Mesenchymal stem cell (in vitro differentiated cells and primary cell): ENCODE measurements around the gene PPM1D.

Experiments
- DNase-seq: peaks from one replicate; pipeline ENCODE4 v3.0.0-alpha.2; 2013
- H2AFZ ChIP-seq: one replicate; pipeline ENCODE4 v1.6.1; 2013; ENCODE audit warnings: low read depth, mild to moderate bottlenecking, control low read depth, inconsistent platforms, low read length, moderate library complexity
- H2AK5ac ChIP-seq: 2 replicates; pipeline ENCODE4 v1.6.1; 2013; ENCODE audit warnings: low read length, moderate library complexity, mild to moderate bottlenecking, inconsistent platforms; ENCODE audit not compliant: severe bottlenecking
- H2BK120ac ChIP-seq: one replicate; pipeline ENCODE4 v1.6.1; 2013; ENCODE audit warnings: low read depth, mild to moderate bottlenecking, inconsistent platforms, low read length, moderate library complexity
- H2BK12ac ChIP-seq, 2 experiments: one replicate each; pipeline ENCODE4 v1.6.1; 2013; ENCODE audit warnings: inconsistent platforms in 2 of 2, low read length in 2 of 2, mild to moderate bottlenecking in 2 of 2, moderate library complexity in 2 of 2, control low read depth in 1 of 2
- H2BK15ac ChIP-seq: one replicate; pipeline ENCODE4 v1.6.1; 2013; ENCODE audit warnings: mild to moderate bottlenecking, low read depth, inconsistent platforms; ENCODE audit not compliant: poor library complexity, severe bottlenecking
- H2BK5ac ChIP-seq: 2 replicates; pipeline ENCODE4 v1.6.1; 2013; ENCODE audit warnings: low read depth, mild to moderate bottlenecking, low read length, control low read depth, inconsistent platforms; ENCODE audit not compliant: poor library complexity, severe bottlenecking
- H3K14ac ChIP-seq, 2 experiments: one replicate each; pipeline ENCODE4 v1.6.1; 2013; ENCODE audit warnings: inconsistent platforms in 2 of 2, low read length in 2 of 2, control low read depth in 1 of 2, mild to moderate bottlenecking in 1 of 2, moderate library complexity in 1 of 2
- H3K18ac ChIP-seq, 2 experiments: one replicate each; pipeline ENCODE4 v1.6.1; 2013; ENCODE audit warnings: inconsistent platforms in 2 of 2, low read length in 2 of 2, control low read depth in 1 of 2, low read depth in 1 of 2, mild to moderate bottlenecking in 1 of 2
- H3K23ac ChIP-seq, 2 experiments: one replicate each; pipeline ENCODE4 v1.6.1; 2013; ENCODE audit warnings: inconsistent platforms in 2 of 2, low read length in 2 of 2, mild to moderate bottlenecking in 2 of 2, moderate library complexity in 2 of 2, control low read depth in 1 of 2
- H3K27ac ChIP-seq: 2 replicates; pipeline ENCODE4 v1.5.1; 2013; ENCODE audit warnings: mild to moderate bottlenecking, moderate library complexity, low read length, control low read depth, inconsistent platforms; ENCODE audit not compliant: poor library complexity, severe bottlenecking
- H3K27me3 ChIP-seq, 2 experiments: 2 replicates each; pipeline versions ENCODE4 v1.6.1 to v1.7.0; 2013; ENCODE audit warnings: low read length in 2 of 2, mild to moderate bottlenecking in 2 of 2, moderate library complexity in 2 of 2, control low read depth in 1 of 2, inconsistent platforms in 1 of 2; ENCODE audit not compliant: control insufficient read depth in 1 of 2, insufficient read depth in 1 of 2
- H3K36me3 ChIP-seq, 2 experiments: 2 replicates each; pipeline versions ENCODE4 v1.6.1 to v1.7.0; 2013; ENCODE audit warnings: low read length in 2 of 2, control low read depth in 1 of 2, inconsistent platforms in 1 of 2, low read depth in 1 of 2, mild to moderate bottlenecking in 1 of 2; ENCODE audit not compliant: insufficient read depth in 2 of 2, control insufficient read depth in 1 of 2
- H3K4ac ChIP-seq, 2 experiments: one replicate each; pipeline ENCODE4 v1.6.1; 2013; ENCODE audit warnings: inconsistent platforms in 2 of 2, low read length in 2 of 2, mild to moderate bottlenecking in 2 of 2, moderate library complexity in 2 of 2, control low read depth in 1 of 2, low read depth in 1 of 2
- H3K4me1 ChIP-seq: 2 replicates; pipeline ENCODE4 v1.6.1; 2013; ENCODE audit warnings: low read depth, low read length, control low read depth; ENCODE audit not compliant: control insufficient read depth, insufficient read depth
- H3K4me2 ChIP-seq: 2 replicates; pipeline ENCODE4 v1.6.1; 2013; ENCODE audit warnings: low read length, mild to moderate bottlenecking, inconsistent platforms; ENCODE audit not compliant: poor library complexity, severe bottlenecking
- H3K4me3 ChIP-seq, 2 experiments: 2 replicates each; pipeline versions ENCODE4 v1.5.1 to v1.7.0; 2013; ENCODE audit warnings: low read length in 2 of 2, mild to moderate bottlenecking in 2 of 2, control low read depth in 1 of 2, low read depth in 1 of 2; ENCODE audit not compliant: insufficient read depth in 1 of 2
- H3K79me1 ChIP-seq: replicated peaks from 2 replicates; pipeline ENCODE4 v1.6.1; 2013; ENCODE audit warnings: mild to moderate bottlenecking, control low read depth, low read length, inconsistent platforms; ENCODE audit not compliant: poor library complexity, severe bottlenecking
- H3K9ac ChIP-seq: 2 replicates; pipeline ENCODE4 v1.7.0; 2013; ENCODE audit warnings: mild to moderate bottlenecking, low read length, moderate library complexity
- H3K9me3 ChIP-seq: 2 replicates; pipeline ENCODE4 v1.7.0; 2013; ENCODE audit warnings: mild to moderate bottlenecking, low read length; ENCODE audit not compliant: control insufficient read depth
- H4K8ac ChIP-seq: one replicate; pipeline ENCODE4 v1.6.1; 2013; ENCODE audit warnings: inconsistent platforms, mild to moderate bottlenecking, low read length, moderate library complexity
- H4K91ac ChIP-seq: one replicate; pipeline ENCODE4 v1.6.1; 2013; ENCODE audit warnings: mild to moderate bottlenecking, low read length, inconsistent platforms
- WGBS: methylation state at CpG from one replicate; pipeline ENCODE4 v1.1.7; 2013; ENCODE audit warnings: mixed read lengths; 5-methylcytosine and 5-hydroxymethylcytosine counted together

The PPM1D gene

DNA sequence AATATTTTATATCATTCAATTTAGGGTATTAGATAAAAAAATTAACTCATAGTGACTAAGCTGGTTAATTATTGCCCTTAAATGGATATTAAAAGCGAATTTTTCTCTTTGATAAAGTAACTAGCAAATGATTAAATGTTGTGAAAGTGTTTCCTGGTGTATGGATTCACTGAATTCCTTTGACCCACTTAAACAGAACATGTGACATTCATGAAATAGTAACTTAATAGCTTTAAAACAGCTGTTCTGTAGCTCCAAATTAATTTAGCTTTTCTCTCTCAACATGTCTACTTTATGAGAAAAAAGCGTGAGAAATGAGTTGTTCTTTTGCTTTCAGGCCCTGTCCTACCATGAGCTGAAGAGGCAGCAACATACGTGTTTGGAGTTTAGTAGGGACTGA lies 37.6 kb upstream of the PPM1D start:
- H2BK120ac ChIP-seq: no peak overlapping the region
- WGBS: 100% methylated on average over 1 of the region's 3 CpGs
- no peak for DNase-seq

DNA sequence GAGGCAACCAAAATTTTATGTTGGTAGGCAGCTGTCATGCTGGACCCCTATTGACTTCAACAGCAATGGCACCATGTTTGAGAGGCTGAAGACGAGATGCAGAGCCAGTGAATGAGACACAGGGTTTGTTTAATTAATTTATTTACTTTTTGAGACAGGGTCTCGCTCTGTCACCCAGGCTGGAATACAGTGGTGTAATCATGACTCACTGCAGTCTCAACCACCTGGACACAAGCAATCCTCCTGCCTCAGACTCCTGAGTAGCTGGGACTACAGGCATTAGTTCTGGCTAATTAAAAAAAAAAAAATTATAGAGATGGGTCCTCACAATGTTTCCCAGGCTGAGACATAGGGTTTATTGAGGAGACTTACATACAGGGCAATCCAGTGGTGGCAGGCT lies 36.2 kb upstream of the PPM1D start:
- Histone ChIP-seq H4K91ac (no peak overlapping the region), H3K79me1 (no peaks in the 10 kb centered on the region), H3K14ac (no peak overlapping the region), H3K9ac (no peak overlapping the region), H2BK12ac (no peak overlapping the region), H2AFZ (no peak overlapping the region), H3K4me3 (no peak overlapping the region), H3K18ac (no peak overlapping the region), H3K27ac (no peak overlapping the region), H2BK120ac (no peak overlapping the region), H3K36me3 (no peaks in the 10 kb centered on the region), H3K4me2 (no peak overlapping the region), H3K4ac (no peak overlapping the region), H3K27me3 (no peaks in the 10 kb centered on the region), H3K23ac (no peak overlapping the region), H3K4me1 (peaks cover 4% of the 10 kb centered on the region), H4K8ac (no peak overlapping the region), H3K9me3 (no peaks in the 10 kb centered on the region), H2BK5ac (no peak overlapping the region), H2AK5ac (peak overlapping the region; percentile 88), H2BK15ac (no peak overlapping the region)
- 33% methylated on average over 1 of the region's 2 CpGs for WGBS
- DNase-seq: no peak

More for the DNA sequence above, 37.6 kb upstream of the PPM1D start:
- Histone ChIP-seq H3K79me1 (no peaks in the 10 kb centered on the region), H3K9me3 (no peaks in the 10 kb centered on the region), H3K36me3 (no peaks in the 10 kb centered on the region), H3K23ac (no peak overlapping the region), H4K8ac (no peak overlapping the region), H3K4me2 (peak overlapping the region; percentile 6), H3K4me3 (no peak overlapping the region), H2BK15ac (no peak overlapping the region), H4K91ac (no peak overlapping the region), H3K4me1 (peaks cover 4% of the 10 kb centered on the region), H3K27me3 (no peaks in the 10 kb centered on the region), H2BK12ac (no peak overlapping the region), H3K4ac (no peak overlapping the region), H2AK5ac (no peak overlapping the region), H3K18ac (no peak overlapping the region), H3K14ac (no peak overlapping the region), H2BK5ac (no peak overlapping the region), H3K9ac (no peak overlapping the region), H2AFZ (no peak overlapping the region), H3K27ac (peak overlapping the region; percentile 82)

DNA sequence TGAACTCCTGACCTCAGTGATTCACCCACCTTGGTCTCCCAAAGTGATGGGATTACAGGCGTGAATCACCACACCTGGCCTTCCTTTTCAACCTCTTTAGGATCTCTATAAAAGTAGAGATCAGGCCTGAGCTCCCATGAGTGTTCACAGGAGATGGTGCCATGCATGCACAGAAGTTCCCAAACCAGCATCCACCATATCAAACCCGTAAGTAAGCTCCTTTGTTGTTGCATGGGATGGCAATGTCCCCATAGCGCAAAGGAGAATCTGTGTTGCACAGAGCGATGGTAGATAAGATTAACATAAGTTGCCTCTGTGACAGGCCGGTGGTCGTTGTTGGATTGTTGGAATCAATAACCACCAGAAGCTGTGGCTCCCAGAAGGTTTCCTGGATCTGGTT lies 34.8 kb upstream of the PPM1D start:
- Histone ChIP-seq H2AFZ (no peak overlapping the region), H3K4me2 (no peak overlapping the region), H3K4me1 (peaks cover 4% of the 10 kb centered on the region), H3K36me3 (no peaks in the 10 kb centered on the region), H4K91ac (no peak overlapping the region), H3K79me1 (no peaks in the 10 kb centered on the region), H3K27ac (no peak overlapping the region), H3K9me3 (no peaks in the 10 kb centered on the region), H2BK120ac (no peak overlapping the region), H3K18ac (no peak overlapping the region), H4K8ac (no peak overlapping the region), H2BK12ac (no peak overlapping the region), H2BK15ac (no peak overlapping the region), H3K4ac (no peak overlapping the region), H3K23ac (no peak overlapping the region), H3K4me3 (no peak overlapping the region), H2AK5ac (peak overlapping the region; percentile 84), H2BK5ac (no peak overlapping the region), H3K9ac (no peak overlapping the region), H3K14ac (no peak overlapping the region), H3K27me3 (no peaks in the 10 kb centered on the region)
- 95% methylated on average over 6 of the region's 6 CpGs for WGBS
- no peak for DNase-seq

DNA sequence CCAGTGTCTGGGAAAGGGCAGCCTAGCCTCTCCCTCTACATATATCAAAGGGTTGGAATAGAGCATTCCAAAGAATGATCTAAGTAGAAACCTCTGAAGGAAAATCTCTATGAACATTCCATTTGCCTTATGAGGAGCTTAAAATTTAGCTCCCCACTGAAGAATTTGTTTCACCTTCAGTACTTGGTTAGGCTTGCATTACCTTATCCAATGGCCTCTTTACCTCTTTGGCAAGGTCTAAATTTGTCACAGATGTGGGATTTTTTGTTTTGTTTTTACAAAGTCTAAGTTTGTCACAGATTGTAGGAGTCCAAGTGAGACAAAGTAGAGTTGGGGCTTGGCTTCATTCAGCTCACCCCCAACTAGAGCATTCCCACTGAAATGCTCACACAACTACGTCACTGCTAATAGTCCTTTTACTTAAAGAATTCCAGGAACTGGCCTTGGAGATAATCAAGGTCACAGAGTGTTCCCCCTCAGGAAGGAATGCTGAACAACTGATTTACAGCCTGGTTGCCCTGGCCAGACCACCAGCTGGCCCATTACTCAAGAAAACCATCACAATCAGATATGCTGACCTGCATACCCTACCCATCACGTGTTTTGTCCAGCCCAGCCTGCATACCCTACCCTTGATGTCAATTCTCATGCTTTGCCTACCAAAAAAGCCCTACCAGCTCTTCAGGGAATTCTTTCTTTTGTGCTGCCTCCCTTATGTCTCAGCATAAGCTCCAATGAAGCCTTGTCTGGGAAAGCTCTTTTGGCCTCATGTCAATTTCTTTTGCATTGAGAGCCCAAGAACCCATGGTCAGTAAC lies 26.5 kb upstream of the PPM1D start:
- no peaks in the 10 kb centered on the region for H3K9me3 ChIP-seq
- peak; percentile 82 for DNase-seq
- no peak overlapping the region for H2BK120ac ChIP-seq
- 3% methylated on average over 2 of the region's 2 CpGs for WGBS
- no peak overlapping the region for H3K23ac ChIP-seq
- H3K4ac ChIP-seq: peak overlapping the region in 1 of 2 experiments; percentile 37
- no peak overlapping the region for H2AFZ ChIP-seq
- H4K91ac ChIP-seq: peak overlapping the region; percentile 7
- H3K27ac ChIP-seq: peak overlapping the region; percentile 99
- no peak overlapping the region for H3K14ac ChIP-seq
- no peaks in the 10 kb centered on the region for H3K79me1 ChIP-seq
- H3K27me3 ChIP-seq: no peaks in the 10 kb centered on the region
- H3K4me3 ChIP-seq: no peak overlapping the region
- peak overlapping the region in 1 of 2 experiments; percentile 73 for H2BK12ac ChIP-seq
- H3K9ac ChIP-seq: no peak overlapping the region
- H2BK5ac ChIP-seq: peak overlapping the region; percentile 96
- H3K4me1 ChIP-seq: peaks cover 10% of the 10 kb centered on the region
- no peak overlapping the region for H2AK5ac ChIP-seq
- H4K8ac ChIP-seq: peak overlapping the region; percentile 24
- H3K36me3 ChIP-seq: no peaks in the 10 kb centered on the region
- H3K4me2 ChIP-seq: no peak overlapping the region
- H2BK15ac ChIP-seq: no peak overlapping the region
- peak overlapping the region in 1 of 2 experiments; percentile 4 for H3K18ac ChIP-seq
